Globus pallidus (tissue), 1 donor: ENCODE results near the gene GFPT2.

Experiments
- DNase-seq: peaks from one replicate; pipeline ENCODE4 v3.0.0-alpha.2; 2015; ENCODE audit warnings: low spot score

Gene GFPT2

DNA sequence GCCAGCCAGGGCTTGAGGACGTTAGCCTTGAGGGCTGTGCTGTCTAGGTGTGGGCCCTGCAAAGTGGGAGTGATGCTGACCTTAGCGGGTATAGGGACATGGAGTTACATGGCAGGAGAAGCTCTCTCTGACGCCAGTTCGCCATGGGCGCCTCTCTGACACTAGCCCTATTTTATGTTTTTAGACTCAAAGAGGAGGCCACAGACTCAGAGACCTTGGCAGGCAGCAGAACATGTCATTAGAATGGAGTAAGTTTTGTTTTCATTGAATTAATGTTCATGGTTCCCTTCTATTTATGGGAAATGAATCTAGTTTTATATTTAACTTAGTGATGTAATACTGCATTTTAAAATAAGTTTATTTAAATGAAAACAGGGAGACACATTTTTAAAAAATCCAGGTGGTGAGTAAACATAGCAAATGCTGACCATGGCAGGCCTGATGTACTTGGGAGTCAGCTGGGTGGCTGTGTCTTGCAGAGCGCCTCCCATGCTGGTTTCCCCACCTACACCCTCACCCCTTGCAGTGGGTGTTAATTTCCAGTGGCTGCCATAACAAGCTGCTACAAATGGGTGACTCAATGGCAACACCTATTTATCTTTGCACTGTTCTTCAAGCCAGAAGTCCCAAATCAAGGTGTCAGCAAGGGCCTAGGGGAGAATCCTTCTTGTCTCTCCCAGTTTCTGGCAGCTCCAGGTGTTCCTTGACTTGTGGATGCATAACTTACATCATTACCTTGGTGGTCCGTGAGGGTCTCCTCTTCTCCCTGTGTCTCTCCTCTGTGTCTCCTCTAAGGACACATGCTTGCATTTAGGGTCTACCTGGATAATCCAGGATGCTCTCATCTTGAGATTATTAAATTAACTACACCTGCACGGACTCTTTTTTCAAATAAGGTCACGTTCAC, 25.6 kb upstream of the GFPT2 start:
- DNase-seq, result no peak

- DNase-seq, result no peak
These were observed 24.5 kb upstream of the GFPT2 start for GRCh38 chr5:180377556-180378197.

DNA sequence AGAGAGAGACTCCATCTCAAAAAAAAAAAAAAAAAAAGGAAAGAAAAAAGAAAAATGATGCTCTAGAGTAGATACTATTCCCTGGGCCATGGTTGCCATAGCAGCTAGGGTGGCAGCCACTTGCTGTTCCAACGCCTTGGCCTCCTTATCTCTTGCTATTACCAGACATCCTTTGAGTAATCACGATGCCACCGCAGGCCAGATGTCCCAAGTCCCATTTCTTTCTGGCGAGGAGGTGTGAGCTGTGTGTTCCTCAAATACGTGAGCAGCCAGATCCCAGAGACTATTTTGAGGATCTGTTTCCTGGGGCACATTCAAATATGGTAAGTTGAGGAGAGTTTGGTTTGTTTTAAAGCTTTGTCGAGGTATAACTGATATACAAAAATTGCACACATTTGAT, 23.4 kb upstream of the GFPT2 start:
- no peak for DNase-seq

- no peak for DNase-seq
These were observed 22.8 kb upstream of the GFPT2 start for GRCh38 chr5:180375955-180376354.

- DNase-seq, result no peak
These were observed 22.2 kb upstream of the GFPT2 start for GRCh38 chr5:180375291-180375690.

- no peak for DNase-seq
These were observed 20.7 kb upstream of the GFPT2 start for GRCh38 chr5:180373870-180374269.

DNA sequence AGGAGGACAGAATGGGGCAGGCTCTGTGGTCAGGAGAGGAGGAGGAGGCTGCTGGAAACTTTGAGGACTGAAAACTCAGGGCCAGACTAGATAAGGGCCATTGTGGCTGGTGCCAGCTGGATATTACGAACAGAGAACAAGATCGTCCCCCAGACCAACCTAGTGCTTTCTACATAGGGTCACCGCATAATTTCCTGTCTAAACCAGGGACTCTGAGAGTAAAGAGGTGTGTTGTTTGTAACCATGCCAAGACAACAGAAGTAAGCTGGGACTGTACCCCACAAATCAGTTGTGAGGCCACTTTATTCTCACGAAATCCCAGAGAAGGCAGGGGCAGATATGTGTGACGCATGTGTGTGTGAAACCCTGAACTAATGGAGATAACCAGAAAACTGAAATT, 20.3 kb upstream of the GFPT2 start:
- no peak for DNase-seq

- DNase-seq, result no peak
These were observed 18.8 kb upstream of the GFPT2 start for GRCh38 chr5:180371949-180372348.

DNA sequence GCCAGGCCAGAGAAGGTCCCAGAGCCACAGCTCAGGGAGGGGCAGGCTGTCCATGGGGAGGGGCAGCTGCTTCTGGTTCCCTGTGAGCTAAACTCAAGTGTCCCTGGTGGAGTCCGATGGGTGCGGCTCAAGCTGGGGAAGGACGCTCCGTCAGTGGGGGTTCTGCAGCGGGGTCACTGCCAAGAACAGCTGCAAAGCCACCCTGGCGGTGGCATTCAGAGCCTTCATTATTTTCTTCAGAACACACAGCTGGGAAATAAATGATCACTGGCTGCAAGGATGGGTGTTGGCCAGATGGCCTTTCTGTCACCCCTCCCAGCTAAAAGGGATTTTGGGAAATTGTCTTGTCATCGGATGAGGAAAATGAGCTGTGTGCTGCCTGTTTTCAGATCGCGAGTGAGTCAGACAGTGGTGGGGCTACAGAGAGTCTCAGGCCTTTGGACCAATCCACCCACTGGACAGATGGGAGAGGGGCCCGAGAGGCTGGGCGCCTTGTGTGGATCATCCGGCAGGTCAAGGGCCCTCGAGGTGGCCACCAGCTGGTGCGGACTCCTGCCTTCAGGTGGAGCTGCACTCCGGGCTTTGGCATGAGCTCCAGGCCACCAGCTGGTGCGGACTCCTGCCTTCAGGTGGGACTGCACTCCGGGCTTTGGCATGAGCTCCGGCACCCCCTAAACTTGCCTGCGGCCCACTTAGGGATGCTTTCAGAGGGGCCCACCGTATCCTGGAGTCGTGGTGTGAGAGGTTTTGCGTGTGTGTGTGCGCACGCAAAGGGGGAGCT, 17.9 kb upstream of the GFPT2 start:
- DNase-seq, result peak; percentile 51

- DNase-seq, result peak; percentile 89
These were observed 14.9 kb upstream of the GFPT2 start for GRCh38 chr5:180367991-180368390.

DNA sequence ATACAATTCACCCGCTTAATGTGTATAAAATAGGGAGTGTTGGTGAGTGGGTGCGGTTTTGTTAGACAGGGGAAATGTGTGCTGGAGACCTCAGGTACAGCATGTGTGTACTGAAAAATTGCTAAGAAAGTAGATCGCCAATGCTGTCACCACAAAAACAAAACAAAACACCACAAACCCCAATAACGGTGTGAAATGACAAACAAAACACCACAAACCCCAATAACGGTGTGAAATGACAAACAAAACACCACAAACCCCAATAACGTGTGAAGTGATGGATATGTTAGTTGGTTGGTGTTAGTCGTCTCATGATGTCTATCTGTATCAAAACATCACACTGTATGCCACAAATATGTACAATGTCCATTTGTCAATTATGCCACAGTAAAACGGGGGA, 14.2 kb upstream of the GFPT2 start:
- no peak for DNase-seq

DNA sequence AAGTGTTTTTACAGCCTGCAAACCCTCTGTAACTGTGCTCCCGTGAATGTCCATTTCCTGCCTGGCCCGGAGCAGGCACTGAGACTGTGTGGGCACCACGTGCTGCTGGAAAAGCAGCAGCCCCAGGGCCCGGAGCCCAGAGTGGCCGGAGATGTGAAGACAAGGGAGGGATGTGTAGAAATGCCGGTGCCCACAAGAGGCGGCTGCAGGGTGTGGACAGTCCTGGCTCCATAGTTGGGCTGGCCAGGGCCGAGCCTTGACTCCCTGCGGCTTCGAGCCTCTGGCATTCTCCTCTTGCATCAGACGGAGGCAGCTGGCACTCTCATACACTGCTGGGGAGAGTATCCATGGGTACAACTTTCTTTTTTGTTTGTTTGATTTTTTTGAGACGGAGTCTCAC, 13.2 kb upstream of the GFPT2 start:
- DNase-seq, result peak; percentile 85

- DNase-seq, result no peak
These were observed 12.7 kb upstream of the GFPT2 start for GRCh38 chr5:180365829-180366228.

DNA sequence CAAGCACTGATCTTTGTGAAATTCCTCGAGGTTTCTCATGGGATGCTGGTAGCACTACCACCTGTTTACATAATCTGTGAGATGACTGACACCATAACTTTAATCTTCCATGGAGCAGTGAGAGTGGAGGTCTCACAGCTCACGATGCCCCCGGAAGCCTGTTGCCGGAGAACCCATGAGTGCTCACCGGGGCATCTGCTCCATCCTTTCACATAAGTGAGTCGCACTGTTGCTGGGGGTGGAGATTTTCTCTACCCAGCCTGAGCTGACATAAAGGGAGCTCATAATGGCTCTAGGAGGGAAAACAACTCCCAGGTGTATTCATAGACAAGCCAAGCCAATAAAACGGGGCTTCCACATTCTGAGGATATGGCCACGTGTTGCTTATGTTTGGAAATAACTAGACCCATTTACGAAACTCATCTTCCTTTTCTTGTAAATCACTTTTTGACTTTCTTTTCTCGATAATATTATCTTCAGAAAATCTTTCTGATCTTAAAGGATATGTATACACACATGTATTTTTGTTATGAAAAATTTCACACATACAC, 11.2 kb upstream of the GFPT2 start:
- no peak for DNase-seq

DNA sequence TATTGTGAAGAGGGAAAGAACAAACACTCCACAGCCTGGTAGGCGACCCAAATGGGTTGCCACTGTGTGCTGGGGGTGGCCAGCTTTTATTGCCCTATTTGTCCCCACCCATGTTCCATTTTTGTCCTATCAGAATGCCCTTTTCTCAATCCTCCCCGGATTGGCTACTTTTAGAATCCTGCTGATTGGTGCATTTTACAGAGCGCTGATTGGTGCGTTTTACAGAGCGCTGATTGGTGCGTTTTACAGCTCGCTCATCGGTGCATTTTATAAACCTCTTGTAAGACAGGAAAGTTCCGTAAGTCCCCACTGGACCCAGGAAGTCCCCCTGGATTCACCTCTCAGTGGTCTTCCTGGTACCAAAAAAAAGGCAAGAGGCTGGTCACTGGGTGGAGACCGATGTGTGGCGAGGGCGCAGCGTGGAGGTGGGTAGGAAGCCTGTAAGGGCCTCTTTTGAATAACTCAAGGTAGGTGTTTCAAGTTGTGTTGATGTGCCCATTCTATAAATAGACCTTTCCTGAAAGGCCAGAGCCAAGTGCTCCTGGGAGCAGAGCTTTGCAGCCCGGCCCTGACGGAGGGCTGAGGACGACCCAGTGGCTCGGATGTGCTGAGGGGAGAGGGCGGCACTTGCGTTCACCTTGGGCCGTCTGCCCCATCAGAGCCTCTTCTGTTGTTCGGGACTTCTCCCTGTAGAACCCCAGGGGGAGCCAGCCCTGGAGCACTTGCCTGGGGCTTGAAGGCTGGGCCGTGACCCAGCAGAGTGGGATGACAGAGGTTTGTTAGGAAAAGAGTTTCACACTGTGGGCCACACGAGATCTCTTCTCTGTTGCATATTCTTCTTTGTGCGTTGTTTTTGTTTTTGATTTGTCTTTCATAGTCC, 7.2 kb upstream of the GFPT2 start:
- DNase-seq, result no peak

DNA sequence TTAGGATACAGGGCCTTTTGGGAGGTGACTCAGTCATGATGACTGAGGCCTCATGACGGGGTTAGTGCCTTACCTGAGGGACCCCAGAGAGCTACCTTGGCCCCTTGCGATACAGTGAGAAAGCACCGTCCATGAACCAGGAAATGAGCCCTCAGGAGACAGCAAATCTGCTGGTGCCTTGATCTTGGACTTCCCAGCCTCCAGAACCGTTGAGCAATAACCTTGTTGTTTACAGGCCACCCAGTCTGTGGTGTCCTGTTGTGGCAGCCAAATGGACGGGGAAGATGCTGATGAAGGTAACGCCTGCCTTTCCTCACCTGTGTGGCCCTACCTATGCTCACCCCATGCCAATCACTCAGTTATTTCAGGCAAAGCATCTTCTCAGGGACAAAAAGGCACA, 5.6 kb upstream of the GFPT2 start:
- no peak for DNase-seq

GRCh38 chr5:180358179-180358578, 5.0 kb upstream of the GFPT2 start:
- no peak for DNase-seq

DNA sequence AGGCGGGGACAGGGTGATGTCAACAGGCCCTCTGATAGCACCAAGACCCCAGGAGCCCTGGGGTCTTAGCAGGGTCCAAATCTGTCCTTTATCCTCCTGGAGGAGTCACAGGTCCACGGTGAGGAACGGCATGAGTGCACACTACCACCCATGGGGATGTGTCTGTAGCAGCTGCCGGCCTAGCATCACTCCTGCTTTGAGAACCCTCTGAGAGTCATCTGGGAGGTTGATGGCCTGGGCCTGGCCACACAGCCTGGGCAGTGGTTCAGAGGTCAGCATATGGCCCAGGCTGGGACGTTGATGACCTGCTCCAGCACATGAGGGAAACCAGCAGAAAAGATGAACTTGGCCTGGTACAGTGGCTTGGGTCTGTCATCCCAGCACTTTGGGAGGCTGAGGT, 1.8 kb upstream of the GFPT2 start:
- no peak for DNase-seq

DNA sequence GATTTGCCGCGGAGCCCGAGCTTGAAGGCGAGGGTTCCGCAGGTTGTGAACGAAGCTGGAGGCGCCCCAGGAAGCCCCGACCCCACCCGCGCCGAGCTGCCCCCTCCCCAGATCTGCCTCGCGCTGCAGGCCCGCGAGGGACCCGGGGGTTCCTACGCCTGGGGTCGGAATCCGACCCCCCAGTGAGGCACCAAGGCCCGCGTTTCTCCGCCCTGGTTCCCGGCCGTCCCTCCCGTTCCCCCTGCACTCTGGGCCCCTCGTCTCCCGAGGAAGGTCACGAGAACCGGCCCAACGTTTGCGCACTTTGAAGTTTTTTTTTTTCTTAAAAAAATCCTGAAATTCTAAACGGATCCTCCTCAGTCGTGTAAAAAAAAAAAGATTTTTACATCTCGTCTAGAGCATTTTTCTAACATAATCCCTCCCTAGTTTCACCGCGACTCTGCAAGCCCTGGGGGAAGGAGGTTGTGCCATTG, 880 bp upstream of the GFPT2 start:
- DNase-seq, result no peak

DNA sequence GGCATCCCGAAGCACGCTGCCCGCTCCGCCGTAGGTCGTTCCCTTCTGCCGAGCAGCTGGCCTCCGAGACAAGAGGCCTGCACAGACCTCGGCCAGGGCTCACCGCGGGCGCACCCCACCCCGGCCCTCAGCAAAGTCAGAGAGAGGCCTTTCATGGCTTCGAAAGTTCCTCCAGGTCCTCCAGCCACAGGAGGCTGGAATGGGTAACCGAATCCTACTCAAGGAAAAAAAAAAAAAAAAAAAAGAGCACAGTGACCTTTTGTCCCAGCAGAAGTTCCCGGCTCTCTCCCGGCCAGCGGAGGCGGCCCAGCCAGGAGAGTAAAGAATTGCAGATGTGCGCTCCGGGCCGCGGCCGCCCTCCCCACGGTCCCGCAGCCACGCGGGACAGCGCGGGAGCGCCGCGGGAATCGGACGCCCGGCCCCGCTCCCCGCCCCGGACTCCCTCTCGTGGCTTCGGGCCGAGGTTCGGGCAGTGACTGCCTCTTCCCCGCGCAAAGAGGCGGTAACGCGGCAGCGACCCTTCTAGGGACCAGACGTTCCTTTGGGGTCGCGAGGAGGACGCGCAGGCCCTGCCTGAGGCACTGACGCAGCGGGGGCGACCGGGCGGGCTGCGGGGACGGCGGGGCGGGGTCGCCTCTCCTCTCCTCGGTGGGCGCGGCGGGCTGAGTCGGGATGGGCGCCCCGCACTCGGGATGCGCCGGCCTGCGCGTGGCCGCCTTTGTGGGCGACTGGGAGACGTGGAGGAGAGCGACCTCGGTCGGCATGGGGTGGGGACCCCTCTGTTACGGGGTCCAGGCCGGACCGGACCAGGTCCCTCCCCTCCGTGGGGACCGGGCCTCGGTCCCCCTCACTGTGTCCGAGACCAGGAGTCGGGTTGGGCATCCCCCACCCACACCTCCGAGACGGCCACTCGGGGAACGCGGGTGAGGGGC, 754 bp downstream of the GFPT2 start:
- peak; percentile 42 for DNase-seq
